ENCODE data around the gene NIP7.
A peak's percentile ranks its signal among the peaks of the same experiment; 100 is the strongest.
"Not testable (repeated sequence)": the region's sequence is repeated elsewhere in the genome, so short reads cannot be mapped to it uniquely, and the experiment has no call there.

NIP7 gene

DNA sequence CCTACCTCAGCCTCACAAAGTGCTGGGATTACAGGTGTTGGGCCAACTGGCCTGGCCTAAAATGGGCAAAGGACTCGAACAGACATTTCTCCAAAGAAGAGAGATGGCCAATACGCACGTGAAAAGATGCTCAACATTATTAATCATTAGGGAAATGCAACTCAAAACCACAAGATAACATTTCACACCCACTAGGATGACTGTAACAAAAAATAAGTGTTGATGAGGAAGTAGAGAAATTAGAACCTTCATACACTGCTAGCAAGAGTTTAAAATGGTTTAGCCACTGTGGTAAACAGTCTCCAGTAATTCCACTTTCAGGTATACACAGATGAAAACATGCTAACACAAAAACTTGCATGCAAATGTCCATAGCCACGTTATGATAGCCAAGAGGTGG, 6.4 kb downstream of the NIP7 start:
- H3K9me3 Mint-ChIP-seq = no peaks in the 10 kb centered on the region
- DNase-seq (ENCODE audit: low spot score in 2 of 2) (no peak), ATAC-seq (ENCODE audit: low read depth) (peak; percentile 64)
- H3K36me3 Mint-ChIP-seq = peaks cover 9% of the 10 kb centered on the region
- peak overlapping the region; percentile 65 for H3K27ac Mint-ChIP-seq
- no peaks in the 10 kb centered on the region for H3K27me3 Mint-ChIP-seq
- peak overlapping the region; percentile 32 for H3K4me3 Mint-ChIP-seq
- H3K4me1 Mint-ChIP-seq = peaks cover 8% of the 10 kb centered on the region

DNA sequence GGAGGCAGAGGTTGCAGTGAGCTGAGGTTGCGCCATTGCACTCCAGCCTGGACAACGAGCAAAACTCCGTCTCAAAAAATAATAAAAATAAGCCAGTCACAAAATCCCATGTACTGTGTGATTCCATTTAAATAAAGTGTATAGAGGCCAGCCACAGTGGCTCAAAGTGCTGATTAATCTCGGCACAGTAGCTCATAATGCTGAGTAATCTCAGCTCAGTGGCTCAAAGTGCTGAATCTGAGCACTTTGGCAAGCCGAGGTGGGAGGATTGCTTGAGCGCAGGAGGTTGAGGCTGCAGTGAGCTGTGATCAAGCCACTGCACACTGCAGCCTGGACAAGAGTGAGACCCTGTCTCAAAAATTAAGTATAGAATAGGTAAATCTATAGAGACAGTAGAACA, 7.1 kb downstream of the NIP7 start:
- no peaks in the 10 kb centered on the region for H3K9me3 Mint-ChIP-seq
- peaks cover 8% of the 10 kb centered on the region for H3K4me1 Mint-ChIP-seq
- H3K4me3 Mint-ChIP-seq = no peak overlapping the region
- ATAC-seq (ENCODE audit: low read depth) (no peak), DNase-seq (ENCODE audit: low spot score in 2 of 2) (no peak)
- peaks cover 8% of the 10 kb centered on the region for H3K36me3 Mint-ChIP-seq
- H3K27ac Mint-ChIP-seq = no peak overlapping the region
- H3K27me3 Mint-ChIP-seq = no peaks in the 10 kb centered on the region

DNA sequence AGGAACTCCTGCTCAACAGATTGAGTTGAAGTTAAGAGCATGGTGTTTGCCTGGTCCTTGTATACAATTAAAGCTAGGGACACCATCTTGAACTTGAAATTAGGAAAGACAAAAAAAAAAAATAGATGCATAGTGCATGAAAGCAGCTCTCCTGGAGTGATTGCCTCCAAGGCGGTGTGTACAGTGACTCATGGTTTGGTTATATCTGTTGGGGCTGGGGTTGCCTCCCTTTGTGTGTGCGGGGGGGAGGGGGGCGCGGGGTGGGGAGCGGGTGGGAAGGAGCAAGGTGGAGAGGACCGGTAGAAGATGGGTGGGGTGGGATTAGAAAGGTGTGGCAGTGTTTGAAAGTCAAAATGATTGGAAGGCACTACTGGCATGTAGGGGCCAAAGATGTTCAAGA, 8.7 kb downstream of the NIP7 start:
- Mint-ChIP-seq H3K4me3 (no peak overlapping the region), H3K9me3 (no peaks in the 10 kb centered on the region), H3K27me3 (no peaks in the 10 kb centered on the region), H3K4me1 (peaks cover 10% of the 10 kb centered on the region), H3K36me3 (peaks cover 9% of the 10 kb centered on the region), H3K27ac (no peak overlapping the region)
- DNase-seq (ENCODE audit: low spot score in 2 of 2) (no peak), ATAC-seq (ENCODE audit: low read depth) (no peak)

DNA sequence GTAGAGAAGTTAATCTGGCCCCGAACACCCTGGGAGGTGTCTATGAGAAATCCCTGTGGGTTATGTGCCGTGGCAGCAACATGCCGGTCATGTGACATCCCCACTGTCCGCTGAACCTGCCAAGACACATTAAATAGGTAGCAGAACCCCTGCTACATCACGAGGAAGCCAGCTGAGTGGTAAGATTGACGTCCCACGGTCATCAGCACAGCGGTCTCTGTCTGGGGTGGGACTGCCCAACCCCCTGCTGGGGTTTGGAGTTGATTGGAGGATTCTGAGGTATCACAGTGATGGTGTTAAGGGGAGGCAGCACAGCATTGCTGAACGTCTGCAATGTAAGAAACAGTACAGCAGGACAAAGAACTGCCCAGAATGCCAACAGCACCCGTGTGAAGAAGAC, 10.0 kb downstream of the NIP7 start:
- Mint-ChIP-seq H3K36me3 (peaks cover 10% of the 10 kb centered on the region), H3K27ac (no peak overlapping the region), H3K27me3 (no peaks in the 10 kb centered on the region), H3K4me1 (peaks cover 10% of the 10 kb centered on the region), H3K4me3 (no peak overlapping the region), H3K9me3 (no peaks in the 10 kb centered on the region)
- ATAC-seq (ENCODE audit: low read depth) = no peak
- no peak for DNase-seq (ENCODE audit: low spot score in 2 of 2)

DNA sequence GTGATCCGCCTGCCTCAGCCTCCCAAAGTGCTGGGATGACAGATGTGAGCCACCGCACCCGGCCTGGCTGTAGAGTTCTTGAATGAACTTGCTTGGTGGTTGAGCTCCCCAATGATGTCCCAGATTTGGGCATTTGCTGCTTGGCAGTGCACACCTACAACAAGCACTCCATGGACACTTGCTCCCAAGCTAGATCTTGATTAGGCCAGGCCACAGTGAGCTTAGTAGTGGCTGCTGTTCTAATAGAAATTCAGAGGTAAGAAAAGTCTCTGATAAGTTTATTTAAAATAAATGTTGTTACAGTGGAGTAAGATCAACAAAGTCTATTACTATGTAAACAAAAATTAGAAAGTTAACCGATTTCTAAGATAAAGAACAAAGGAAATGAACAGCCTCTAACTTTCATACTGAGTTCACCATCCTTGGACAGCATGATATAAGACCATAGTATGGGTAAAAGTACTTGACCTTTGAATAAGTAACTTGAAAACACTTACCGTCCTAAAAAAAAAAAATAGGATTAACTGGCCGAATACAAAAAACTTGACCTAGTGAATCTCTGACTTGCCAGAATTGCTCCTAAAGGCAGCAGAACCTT, 11.1 kb downstream of the NIP7 start:
- H3K27me3 Mint-ChIP-seq = no peaks in the 10 kb centered on the region
- H3K4me3 Mint-ChIP-seq = no peak overlapping the region
- H3K9me3 Mint-ChIP-seq = no peaks in the 10 kb centered on the region
- DNase-seq (ENCODE audit: low spot score in 2 of 2) (no peak), ATAC-seq (ENCODE audit: low read depth) (no peak)
- peaks cover 13% of the 10 kb centered on the region for H3K36me3 Mint-ChIP-seq
- H3K27ac Mint-ChIP-seq = no peak overlapping the region
- peaks cover 10% of the 10 kb centered on the region for H3K4me1 Mint-ChIP-seq

DNA sequence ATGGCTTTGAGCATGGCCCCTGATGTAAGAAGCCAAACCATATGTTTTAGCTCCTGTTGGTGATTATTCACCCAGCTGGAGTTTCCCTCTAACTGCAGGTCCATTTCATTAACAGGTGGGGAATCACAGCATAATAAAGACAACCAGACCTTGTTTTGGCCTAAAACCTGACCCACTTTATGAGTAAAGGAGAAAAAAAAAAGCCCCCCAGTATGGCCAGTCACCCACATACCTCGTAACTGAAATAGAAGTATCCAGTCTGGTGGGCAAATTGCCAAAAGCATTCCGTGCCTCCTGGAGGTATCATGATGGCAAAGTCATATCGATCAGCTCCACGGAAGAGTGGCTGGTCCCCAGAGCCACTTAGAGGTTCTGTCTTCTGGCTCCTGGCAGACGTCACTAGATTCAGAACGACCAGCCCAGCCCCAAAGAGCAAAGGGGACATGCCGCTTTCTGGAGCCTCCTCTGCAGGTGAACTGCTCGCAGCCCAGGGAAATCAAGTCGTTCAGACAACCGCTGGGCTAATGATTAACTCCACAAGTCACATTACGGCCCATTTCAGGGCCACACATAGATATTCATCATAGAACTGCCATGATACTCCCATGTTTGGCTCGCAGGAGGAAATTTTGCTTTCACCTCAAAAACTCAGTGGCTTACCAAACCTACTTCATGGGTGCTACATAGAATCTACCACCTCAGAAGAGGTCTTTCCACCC, 11.9 kb downstream of the NIP7 start, which contains the start of gene TMED6:
Gene TMED6, minus strand, starts transcription at position 478 of the 719 bp plus-strand sequence. Its CDS starts 33 bp downstream, at position 445.
- H3K4me1 Mint-ChIP-seq = peaks cover 5% of the 10 kb centered on the region
- no peaks in the 10 kb centered on the region for H3K27me3 Mint-ChIP-seq
- H3K4me3 Mint-ChIP-seq = no peak within 1 kb of the TSS
- ATAC-seq (ENCODE audit: low read depth) = no peak
- DNase-seq (ENCODE audit: low spot score in 2 of 2) = no peak
- H3K27ac Mint-ChIP-seq = peak within 1 kb of the TSS; percentile 36
- H3K9me3 Mint-ChIP-seq = no peaks in the 10 kb centered on the region
- peaks cover 14% of the 10 kb centered on the region for H3K36me3 Mint-ChIP-seq

DNA sequence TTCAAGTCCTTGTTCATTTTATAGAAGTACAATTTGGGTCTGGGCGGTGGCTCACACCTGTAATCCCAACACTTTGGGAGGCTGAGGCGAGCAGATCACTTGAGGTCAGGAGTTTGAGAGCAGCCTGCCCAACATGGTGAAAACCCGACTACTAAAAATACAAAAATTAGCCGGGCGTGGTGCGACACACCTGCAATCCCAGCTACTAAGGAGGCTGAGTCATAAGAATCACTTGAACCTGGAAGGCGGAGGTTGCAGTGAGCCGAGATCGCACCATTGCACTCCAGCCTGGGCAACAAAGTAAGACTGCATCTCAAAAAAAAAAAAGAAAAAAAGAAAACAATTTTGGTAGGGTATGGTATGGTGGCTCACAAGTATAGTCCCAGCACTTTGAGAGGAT, 20.5 kb downstream of the NIP7 start:
- DNase-seq (ENCODE audit: low spot score in 2 of 2); H3K27ac Mint-ChIP-seq; H3K4me3 Mint-ChIP-seq; ATAC-seq (ENCODE audit: low read depth); H3K9me3 Mint-ChIP-seq; H3K27me3 Mint-ChIP-seq: not testable (repeated sequence)
- Mint-ChIP-seq H3K4me1 (peaks cover 17% of the 10 kb centered on the region), H3K36me3 (peaks cover 25% of the 10 kb centered on the region)

DNA sequence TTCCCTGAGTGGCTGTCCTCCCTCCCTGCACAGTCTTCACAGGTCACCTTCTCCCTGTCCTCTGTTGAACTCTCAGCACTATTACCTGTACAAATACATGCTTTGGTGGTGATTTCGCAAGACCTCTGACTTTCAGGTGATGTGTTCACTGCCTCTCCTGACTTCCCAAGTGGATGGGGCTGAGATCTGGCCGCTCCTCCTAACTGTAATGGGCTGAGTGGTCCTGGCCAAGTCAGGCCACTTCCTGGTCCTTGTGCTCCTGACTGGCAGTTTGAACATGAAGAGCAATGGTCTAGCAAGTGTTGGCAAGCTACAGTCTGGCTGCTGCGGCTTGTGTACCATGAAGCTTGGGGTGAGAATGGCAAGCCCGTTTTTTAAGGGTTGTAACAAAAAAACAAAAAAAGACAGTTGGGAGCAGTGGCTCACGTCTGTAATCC, 23.7 kb downstream of the NIP7 start:
- H3K4me1 Mint-ChIP-seq = peaks cover 23% of the 10 kb centered on the region
- DNase-seq (ENCODE audit: low spot score in 2 of 2) (no peak), ATAC-seq (ENCODE audit: low read depth) (no peak)
- peaks cover 32% of the 10 kb centered on the region for H3K36me3 Mint-ChIP-seq
- no peaks in the 10 kb centered on the region for H3K9me3 Mint-ChIP-seq
- H3K4me3 Mint-ChIP-seq = no peak overlapping the region
- H3K27ac Mint-ChIP-seq = no peak overlapping the region
- no peaks in the 10 kb centered on the region for H3K27me3 Mint-ChIP-seq

DNA sequence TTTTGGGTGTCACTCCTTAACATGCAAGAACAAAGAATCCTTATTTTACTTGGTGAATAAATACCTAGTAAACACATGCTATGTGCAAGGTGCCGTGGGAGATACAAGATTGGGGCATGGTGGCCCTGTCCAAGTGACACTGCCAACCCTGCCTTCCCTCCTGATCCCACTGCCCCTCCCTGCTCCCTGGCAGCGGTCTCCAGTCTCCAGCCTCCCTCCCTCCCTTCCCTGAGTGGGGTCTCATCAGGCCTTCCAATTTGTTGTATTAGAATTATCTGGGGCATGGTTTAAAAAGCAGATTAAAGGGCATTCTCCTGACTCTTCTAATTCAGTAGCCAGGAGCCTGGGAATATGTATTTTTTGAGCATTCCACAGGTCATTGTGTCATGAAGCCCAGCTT, 24.5 kb downstream of the NIP7 start:
- peaks cover 23% of the 10 kb centered on the region for H3K4me1 Mint-ChIP-seq
- H3K27ac Mint-ChIP-seq = no peak overlapping the region
- no peaks in the 10 kb centered on the region for H3K9me3 Mint-ChIP-seq

DNA sequence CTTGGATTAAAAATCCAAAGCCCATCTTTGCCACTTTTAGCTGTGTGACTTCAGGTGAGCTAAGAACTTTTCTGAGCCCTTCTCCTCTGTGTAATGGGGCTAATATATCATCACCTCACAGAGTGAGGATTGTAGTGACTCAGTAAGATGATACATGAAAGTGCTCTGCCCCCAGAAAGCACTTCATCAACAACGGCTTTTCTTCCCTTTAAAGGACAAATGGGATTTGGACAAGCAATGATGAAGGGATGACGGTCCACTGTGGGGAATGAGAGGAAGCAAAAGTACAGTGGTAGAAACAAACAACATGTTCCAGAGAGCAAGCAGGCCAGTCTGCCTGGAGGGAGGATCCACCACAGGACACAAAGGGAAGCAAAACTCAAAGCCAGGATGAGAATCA, 26.3 kb downstream of the NIP7 start:
- DNase-seq (ENCODE audit: low spot score in 2 of 2) (no peak), ATAC-seq (ENCODE audit: low read depth) (no peak)
- Mint-ChIP-seq H3K27me3 (no peaks in the 10 kb centered on the region), H3K36me3 (peaks cover 40% of the 10 kb centered on the region), H3K9me3 (peaks cover 3% of the 10 kb centered on the region), H3K4me1 (peaks cover 34% of the 10 kb centered on the region), H3K4me3 (no peak overlapping the region), H3K27ac (peak overlapping the region; percentile 65)

More for the DNA sequence above, 24.5 kb downstream of the NIP7 start:
- Mint-ChIP-seq H3K4me3 (no peak overlapping the region), H3K36me3 (peaks cover 32% of the 10 kb centered on the region), H3K27me3 (no peaks in the 10 kb centered on the region)
- ATAC-seq (ENCODE audit: low read depth) = no peak
- DNase-seq (ENCODE audit: low spot score in 2 of 2) = no peak

DNA sequence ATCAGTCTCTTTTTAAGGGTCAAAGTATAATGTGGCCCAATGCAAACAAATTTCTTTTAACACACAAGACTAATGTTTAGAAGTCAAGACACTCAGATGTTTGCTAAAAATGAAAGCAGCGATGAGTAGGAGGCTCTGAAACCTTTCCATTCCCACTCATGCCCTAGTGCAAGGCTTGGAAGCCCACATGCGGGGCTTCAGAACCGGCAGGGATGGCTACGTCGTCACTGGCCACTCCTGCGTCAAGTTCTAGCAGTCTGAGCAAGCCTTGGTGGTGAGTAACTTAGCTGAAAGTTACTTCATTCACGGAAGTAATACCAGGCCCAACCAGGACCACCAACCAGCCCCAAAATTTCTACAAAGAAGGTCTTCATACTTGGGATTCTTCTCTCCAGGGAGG, 26.9 kb downstream of the NIP7 start:
- Mint-ChIP-seq H3K4me1 (peaks cover 33% of the 10 kb centered on the region), H3K27ac (peak overlapping the region; percentile 65), H3K9me3 (peaks cover 3% of the 10 kb centered on the region), H3K4me3 (no peak overlapping the region), H3K36me3 (peaks cover 38% of the 10 kb centered on the region), H3K27me3 (no peaks in the 10 kb centered on the region)
- DNase-seq (ENCODE audit: low spot score in 2 of 2) (no peak), ATAC-seq (ENCODE audit: low read depth) (no peak)

DNA sequence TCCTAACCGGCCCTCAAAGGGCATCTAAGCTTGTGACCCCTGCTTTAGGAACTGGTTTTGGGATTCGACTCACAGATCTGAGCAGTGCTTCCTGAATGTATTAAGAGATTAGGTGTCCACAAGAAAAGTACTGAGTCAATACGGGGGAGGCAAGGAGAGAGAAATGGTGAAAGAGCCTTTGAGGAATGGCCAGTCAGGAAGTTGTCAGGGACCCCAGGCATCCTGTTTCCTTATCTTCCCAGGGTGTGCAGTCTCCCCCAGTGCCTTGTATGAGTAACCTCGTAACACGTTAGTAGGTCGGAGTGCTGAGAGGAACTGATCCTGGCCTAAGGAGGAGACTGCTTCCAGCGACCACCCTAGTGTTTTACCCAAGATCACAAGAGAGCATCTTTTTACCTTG, 28.4 kb downstream of the NIP7 start:
- H3K4me1 Mint-ChIP-seq = peaks cover 32% of the 10 kb centered on the region
- H3K9me3 Mint-ChIP-seq = peaks cover 3% of the 10 kb centered on the region
- no peaks in the 10 kb centered on the region for H3K27me3 Mint-ChIP-seq
- peaks cover 31% of the 10 kb centered on the region for H3K36me3 Mint-ChIP-seq
- H3K27ac Mint-ChIP-seq = peak overlapping the region; percentile 33
- ATAC-seq (ENCODE audit: low read depth) = no peak
- no peak for DNase-seq (ENCODE audit: low spot score in 2 of 2)
- no peak overlapping the region for H3K4me3 Mint-ChIP-seq

DNA sequence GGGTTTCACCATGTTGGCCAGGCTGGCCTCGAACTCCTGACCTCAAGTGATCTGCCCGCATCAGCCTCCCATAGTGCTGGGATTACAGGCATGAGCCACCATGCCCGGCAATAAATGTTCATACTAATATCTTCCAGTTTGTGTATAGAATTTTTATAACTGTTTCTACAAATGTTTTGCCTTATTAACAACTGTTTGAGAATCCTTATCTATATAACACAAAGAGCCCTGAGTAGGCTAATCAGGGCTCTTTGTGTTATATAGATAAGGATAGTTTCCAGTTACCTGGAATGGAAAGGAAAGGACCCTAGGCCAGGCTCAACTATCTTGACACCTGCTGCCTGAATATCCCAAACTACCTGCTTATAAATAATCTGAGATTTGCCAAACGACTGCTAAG, 29.3 kb downstream of the NIP7 start:
- peaks cover 3% of the 10 kb centered on the region for H3K9me3 Mint-ChIP-seq
- H3K4me3 Mint-ChIP-seq = no peak overlapping the region
- H3K27ac Mint-ChIP-seq = peak overlapping the region; percentile 84
- H3K27me3 Mint-ChIP-seq = no peaks in the 10 kb centered on the region
- DNase-seq (ENCODE audit: low spot score in 2 of 2) (no peak), ATAC-seq (ENCODE audit: low read depth) (no peak)
- H3K4me1 Mint-ChIP-seq = peaks cover 37% of the 10 kb centered on the region
- H3K36me3 Mint-ChIP-seq = peaks cover 34% of the 10 kb centered on the region

DNA sequence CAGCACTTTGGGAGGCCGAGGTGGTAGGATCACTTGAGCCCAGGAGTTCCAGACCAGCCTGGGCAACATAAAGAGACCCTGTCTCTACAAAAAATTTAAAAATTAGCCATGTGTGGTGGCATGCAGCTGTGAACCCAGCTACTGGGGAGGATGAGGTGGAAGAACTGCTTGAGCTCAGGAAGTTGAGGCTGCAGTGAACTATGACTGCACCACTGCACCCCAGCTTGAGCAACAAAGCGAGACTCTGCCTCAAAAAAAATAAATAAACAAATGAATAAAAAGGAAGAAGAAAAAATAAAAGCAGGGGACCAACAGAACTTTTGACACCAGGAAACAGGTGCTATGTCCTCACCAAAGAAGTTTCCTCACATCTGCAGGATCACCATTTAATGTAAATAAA, 32.0 kb downstream of the NIP7 start:
- Mint-ChIP-seq H3K27me3 (no peaks in the 10 kb centered on the region), H3K27ac (peak overlapping the region; percentile 88), H3K4me3 (peak overlapping the region; percentile 64), H3K9me3 (peaks cover 3% of the 10 kb centered on the region), H3K4me1 (peaks cover 28% of the 10 kb centered on the region), H3K36me3 (peaks cover 24% of the 10 kb centered on the region)
- peak in 1 of 2 donors; percentile 12 for DNase-seq (ENCODE audit: low spot score in 2 of 2)
- ATAC-seq (ENCODE audit: low read depth) = peak; percentile 93

DNA sequence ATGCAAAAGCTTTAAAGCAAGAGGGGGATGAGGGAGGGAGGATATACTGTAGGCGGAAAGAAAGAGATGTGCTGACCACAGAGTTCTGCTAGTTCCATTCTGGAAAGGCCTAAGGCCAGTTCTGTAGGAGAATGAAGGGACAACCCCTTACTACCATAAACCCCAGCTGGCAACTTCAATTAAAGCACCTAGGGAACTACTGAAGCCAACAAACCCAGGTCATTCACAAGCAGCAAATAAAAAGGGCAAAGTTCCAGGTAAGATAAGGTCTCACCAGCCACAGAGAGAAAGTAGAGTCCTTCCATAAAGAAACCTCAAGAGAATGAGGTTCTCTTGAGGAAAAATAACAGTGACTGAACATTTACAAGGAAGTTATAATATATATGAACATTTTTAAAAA, 33.4 kb downstream of the NIP7 start:
- no peak for ATAC-seq (ENCODE audit: low read depth)
- no peaks in the 10 kb centered on the region for H3K27me3 Mint-ChIP-seq
- no peak for DNase-seq (ENCODE audit: low spot score in 2 of 2)
- H3K9me3 Mint-ChIP-seq = peaks cover 3% of the 10 kb centered on the region
- H3K36me3 Mint-ChIP-seq = peaks cover 26% of the 10 kb centered on the region
- peak overlapping the region; percentile 82 for H3K27ac Mint-ChIP-seq
- H3K4me3 Mint-ChIP-seq = no peak overlapping the region
- H3K4me1 Mint-ChIP-seq = peaks cover 31% of the 10 kb centered on the region

Data from memory B cell (primary cell).